Colonic mucosa (tissue), 4 donors: ENCODE data around the gene TTC7B. TPM values are rescaled to one million over a fixed set of nuclear protein-coding genes. Genes with fewer than 3 reads are reported as not detected.

Experiments
- DNase-seq: peaks from one replicate; pipeline ENCODE4 v3.0.0-alpha.2; 2020
- H3K27ac ChIP-seq: fragments of 200-600 bp; one replicate; pipeline ENCODE4 v1.8.0; 2021
- H3K27me3 ChIP-seq: fragments of 200-600 bp; one replicate; pipeline ENCODE4 v1.8.0; 2021
- H3K36me3 ChIP-seq: fragments of 200-600 bp; one replicate; pipeline ENCODE4 v1.8.0; 2021
- H3K4me1 ChIP-seq: fragments of 200-600 bp; one replicate; pipeline ENCODE4 v1.8.0; 2021; ENCODE audit warnings: mild to moderate bottlenecking
- H3K4me3 ChIP-seq: fragments of 200-600 bp; one replicate; pipeline ENCODE4 v1.8.0; 2021
- H3K9ac ChIP-seq, 2 donors: one replicate each; pipeline ENCODE4 v1.7.0; 2013; ENCODE audit warnings: control low read depth in 2 of 2, low read depth in 2 of 2, low read length in 2 of 2
- H3K9me3 ChIP-seq: fragments of 200-600 bp; one replicate; pipeline ENCODE4 v1.8.0; 2021
- intact Hi-C: fragments of 100-400 bp; cut with DNase I; formaldehyde crosslinking; loops from one replicate; pipeline ENCODE4 v1.14.1; 2022
- total RNA-seq, 2 donors: library from RNA; stranded (reverse); fragmentation: NEBNext Ultra II Directional in 1 of 2; extraction: Animal tissue kit (Norgen Biotek cat#: 25700) in 1 of 2; gene quantifications; one replicate each; pipeline ENCODE4 v1.2.1, GENCODE V29; 2021
- TF ChIP-seq, protein P1 (sequence below): fragments of 200-600 bp; IDR thresholded peaks from one replicate; pipeline ENCODE4 v1.8.0; 2022; ENCODE audit warnings: antibody characterized with exemption, mild to moderate bottlenecking
- donor health status: healthy.
- donor health status: DM: no; HTN: no; CAD: no.
- donor health status: DM: no; HTN: no; CAD: no.

TTC7B gene
- total RNA-seq, 2 donors from 2014 or later: 3.3 to 11.8 TPM

DNA sequence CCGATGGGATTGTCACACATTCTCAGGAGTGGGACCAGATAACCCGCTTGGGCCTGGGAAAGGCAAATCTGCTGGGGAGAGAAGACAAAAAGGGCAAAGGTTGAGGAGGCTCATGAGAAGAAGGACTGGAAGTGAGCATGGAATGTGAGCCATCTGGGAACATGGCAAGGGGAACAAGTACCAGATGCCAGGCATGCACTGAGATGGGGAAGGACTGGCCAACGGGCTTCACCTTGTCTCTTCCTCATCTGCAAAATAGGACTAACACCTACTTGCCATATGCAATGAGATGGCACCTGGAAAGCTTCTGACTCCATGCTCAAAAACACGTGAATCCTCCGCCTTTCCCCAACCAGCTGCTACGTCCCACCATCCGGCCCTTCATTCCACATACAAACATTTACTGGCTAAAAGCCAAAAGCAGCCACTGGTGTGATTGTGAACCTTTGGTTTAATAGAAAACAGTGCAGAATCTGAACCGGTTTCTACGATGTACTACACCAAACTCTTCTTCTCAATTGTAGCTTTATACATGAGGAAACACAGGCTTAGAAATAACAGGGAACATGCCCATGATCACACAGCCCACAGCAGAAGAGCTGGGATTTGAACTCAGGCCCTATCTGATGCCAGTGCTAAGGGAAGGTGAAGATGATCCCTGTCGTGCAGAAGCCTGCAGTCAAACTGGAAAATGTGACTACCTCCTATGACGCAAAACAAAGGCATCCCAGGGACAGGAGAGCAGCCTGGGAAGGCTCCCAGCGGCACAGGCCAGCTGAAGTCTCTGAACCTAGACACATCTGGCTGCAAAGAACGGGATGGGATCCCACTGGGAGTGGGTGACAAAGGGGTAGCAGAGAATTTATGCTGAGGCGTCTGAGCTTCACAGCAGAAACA lies 112.1 kb downstream of the TTC7B start:
- H3K4me3 ChIP-seq: no peak overlapping the region
- no peak for DNase-seq
- no peaks in the 10 kb centered on the region for H3K4me1 ChIP-seq
- intact Hi-C loops: loop anchor here (5.0 kb wide), 1 partner anchor 402 kb away; no protein-coding TSS in a partner anchor
- TF ChIP-seq, protein P1, sequence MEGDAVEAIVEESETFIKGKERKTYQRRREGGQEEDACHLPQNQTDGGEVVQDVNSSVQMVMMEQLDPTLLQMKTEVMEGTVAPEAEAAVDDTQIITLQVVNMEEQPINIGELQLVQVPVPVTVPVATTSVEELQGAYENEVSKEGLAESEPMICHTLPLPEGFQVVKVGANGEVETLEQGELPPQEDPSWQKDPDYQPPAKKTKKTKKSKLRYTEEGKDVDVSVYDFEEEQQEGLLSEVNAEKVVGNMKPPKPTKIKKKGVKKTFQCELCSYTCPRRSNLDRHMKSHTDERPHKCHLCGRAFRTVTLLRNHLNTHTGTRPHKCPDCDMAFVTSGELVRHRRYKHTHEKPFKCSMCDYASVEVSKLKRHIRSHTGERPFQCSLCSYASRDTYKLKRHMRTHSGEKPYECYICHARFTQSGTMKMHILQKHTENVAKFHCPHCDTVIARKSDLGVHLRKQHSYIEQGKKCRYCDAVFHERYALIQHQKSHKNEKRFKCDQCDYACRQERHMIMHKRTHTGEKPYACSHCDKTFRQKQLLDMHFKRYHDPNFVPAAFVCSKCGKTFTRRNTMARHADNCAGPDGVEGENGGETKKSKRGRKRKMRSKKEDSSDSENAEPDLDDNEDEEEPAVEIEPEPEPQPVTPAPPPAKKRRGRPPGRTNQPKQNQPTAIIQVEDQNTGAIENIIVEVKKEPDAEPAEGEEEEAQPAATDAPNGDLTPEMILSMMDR: no peak
- H3K9ac ChIP-seq: no peak overlapping the region
- H3K36me3 ChIP-seq: no peaks in the 10 kb centered on the region
- no peak overlapping the region for H3K27ac ChIP-seq
- H3K9me3 ChIP-seq: no peaks in the 10 kb centered on the region
- H3K27me3 ChIP-seq: no peaks in the 10 kb centered on the region

DNA sequence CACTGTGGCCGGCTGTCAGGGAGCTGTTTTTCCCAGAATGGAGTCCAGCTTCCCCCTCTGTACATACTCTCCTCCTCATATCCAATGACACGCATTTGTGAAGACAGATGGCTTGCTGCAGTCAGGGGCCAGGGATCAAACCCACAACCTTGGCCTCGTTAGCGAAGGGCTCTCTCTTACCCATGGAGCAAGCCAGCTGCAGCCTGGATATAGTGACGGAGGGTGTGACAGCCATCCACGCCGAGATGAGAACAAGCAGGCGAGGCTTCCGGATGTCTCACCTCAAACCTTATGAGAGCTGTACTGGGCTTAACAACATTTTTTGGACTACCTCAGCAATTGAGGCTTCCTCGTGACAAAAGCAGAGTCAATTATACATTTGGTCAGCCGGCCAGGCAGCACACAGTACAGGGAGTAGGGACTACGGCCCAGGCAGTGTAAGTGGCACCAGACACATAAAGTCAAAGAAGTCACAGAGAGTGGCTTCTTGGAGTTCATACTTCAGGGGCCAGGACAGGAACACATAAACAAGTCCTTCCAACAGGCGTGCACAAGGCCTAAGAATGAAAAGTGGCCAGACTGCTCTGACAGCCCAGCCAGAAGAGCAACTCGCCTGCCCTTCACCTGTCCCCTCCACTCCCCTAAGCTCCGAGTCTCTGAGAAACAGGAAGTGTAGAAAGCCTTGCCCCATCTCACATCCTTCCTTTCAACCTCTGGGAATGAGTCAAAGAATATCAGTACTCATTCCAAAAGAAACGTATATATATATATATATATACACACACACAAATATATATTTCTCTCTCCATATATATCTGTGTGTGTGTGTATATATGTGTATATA lies 115.1 kb downstream of the TTC7B start:
- intact Hi-C loops: loop anchor here (5.0 kb wide), 1 partner anchor 399 kb away; no protein-coding TSS in a partner anchor

DNA sequence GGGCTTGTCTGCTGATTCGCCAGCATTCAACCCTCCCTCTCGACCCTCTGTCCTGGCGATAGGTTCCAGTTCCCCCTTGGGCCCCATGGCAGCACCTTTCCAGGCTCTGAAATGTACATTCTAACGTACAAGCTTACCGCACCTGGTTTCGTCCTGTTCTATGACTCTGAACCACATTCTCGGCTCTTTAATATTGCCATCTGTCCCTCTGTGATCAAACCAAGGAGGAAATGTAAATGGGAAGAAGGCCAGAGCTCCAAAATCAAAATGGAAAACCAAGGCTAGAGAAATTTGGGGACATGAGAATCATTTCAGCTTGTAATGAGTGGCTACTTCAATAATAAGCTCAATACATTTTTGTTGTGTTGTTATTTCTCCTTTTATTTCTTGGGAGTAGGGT lies 117.2 kb downstream of the TTC7B start:
- DNase-seq: no peak
- H3K9me3 ChIP-seq: no peaks in the 10 kb centered on the region
- no peak overlapping the region for H3K27ac ChIP-seq
- no peaks in the 10 kb centered on the region for H3K36me3 ChIP-seq
- intact Hi-C loops: loop anchor here (5.0 kb wide), 2 partner anchors 182 to 297 kb away; no protein-coding TSS in a partner anchor
- H3K9ac ChIP-seq: no peak overlapping the region
- peaks cover 4% of the 10 kb centered on the region for H3K4me1 ChIP-seq
- H3K4me3 ChIP-seq: no peak overlapping the region
- H3K27me3 ChIP-seq: no peaks in the 10 kb centered on the region
- TF ChIP-seq, protein P1: no peak

More for the DNA sequence above, 115.1 kb downstream of the TTC7B start:
- TF ChIP-seq, protein P1: no peak
- Histone ChIP-seq H3K4me1 (peaks cover 4% of the 10 kb centered on the region), H3K4me3 (no peak overlapping the region), H3K9me3 (no peaks in the 10 kb centered on the region), H3K9ac (no peak overlapping the region), H3K36me3 (no peaks in the 10 kb centered on the region), H3K27me3 (no peaks in the 10 kb centered on the region), H3K27ac (no peak overlapping the region)
- DNase-seq: no peak

DNA sequence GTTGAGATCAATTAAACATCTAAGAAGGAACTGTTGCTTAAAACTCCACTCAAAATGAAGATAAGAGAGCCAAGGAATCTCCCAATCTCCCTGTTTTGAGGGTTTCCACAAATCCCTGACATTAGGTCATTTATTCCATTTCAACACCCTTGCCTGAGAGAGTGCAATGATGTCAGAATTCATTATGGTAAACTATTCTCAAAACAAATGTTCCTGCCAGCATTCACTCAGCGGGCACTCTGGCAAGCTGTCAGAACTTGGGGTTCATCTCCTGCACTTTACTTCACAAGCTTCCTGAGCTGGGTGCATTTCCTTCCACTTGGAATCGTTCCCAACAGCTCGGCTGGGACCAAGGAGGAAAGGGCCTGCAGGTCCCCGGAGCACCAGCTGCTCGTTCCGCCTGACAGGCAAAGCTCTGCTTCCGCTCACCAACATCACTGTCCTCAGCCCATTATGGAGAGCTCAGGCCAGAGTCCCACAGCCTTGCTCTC lies 117.8 kb downstream of the TTC7B start:
- TF ChIP-seq, protein P1: no peak
- DNase-seq: no peak
- H3K27me3 ChIP-seq: no peaks in the 10 kb centered on the region
- no peaks in the 10 kb centered on the region for H3K9me3 ChIP-seq
- no peak overlapping the region for H3K4me3 ChIP-seq
- no peak overlapping the region for H3K9ac ChIP-seq
- no peaks in the 10 kb centered on the region for H3K36me3 ChIP-seq
- H3K4me1 ChIP-seq: peaks cover 4% of the 10 kb centered on the region
- intact Hi-C loops: loop anchor here (5.0 kb wide), 2 partner anchors 181 to 296 kb away; no protein-coding TSS in a partner anchor
- no peak overlapping the region for H3K27ac ChIP-seq

DNA sequence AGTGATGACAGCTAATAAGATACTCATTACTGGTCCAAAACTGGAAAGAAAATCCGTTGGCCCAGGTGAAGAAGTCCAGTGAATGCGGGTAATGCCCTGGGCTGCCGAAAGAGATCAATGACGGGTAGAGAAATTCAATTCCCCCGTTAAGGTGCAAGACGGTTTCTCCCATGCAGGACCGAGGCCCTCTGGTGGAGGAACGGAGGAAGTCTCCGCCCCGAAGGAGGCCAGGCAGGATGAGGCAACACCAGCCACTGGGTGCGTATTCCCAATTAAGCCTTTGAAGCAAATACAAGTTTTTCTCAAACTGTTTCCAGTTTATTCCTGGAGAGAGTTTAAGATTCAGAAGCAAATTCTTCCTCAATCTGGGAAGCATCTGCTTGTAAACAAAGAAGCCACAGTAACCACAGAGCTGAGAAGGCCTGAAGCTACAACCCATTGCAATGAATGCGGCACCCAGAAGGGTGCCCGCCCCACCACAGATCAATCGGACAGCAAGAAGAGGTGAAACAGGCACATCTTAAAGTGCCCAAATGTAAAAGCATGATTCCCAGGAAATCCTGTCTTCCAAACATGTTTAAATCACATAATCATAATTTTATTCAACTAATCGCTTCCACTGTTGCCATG lies 118.5 kb downstream of the TTC7B start:
- no peak overlapping the region for H3K9ac ChIP-seq
- intact Hi-C loops: loop anchor here (5.0 kb wide), 2 partner anchors 180 to 295 kb away; no protein-coding TSS in a partner anchor
- TF ChIP-seq, protein P1: peak; percentile 98

More for the DNA sequence above, 118.5 kb downstream of the TTC7B start:
- H3K4me3 ChIP-seq: no peak overlapping the region
- H3K9me3 ChIP-seq: no peaks in the 10 kb centered on the region
- H3K36me3 ChIP-seq: no peaks in the 10 kb centered on the region
- H3K4me1 ChIP-seq: peaks cover 4% of the 10 kb centered on the region
- peak overlapping the region; percentile 38 for H3K27ac ChIP-seq
- no peaks in the 10 kb centered on the region for H3K27me3 ChIP-seq
- DNase-seq: peak; percentile 83
